ENCODE results near the gene AFAP1. TPM values are rescaled to one million over a fixed set of nuclear protein-coding genes. Genes with fewer than 3 reads are reported as not detected.

Gene AFAP1
- polyA plus RNA-seq, 3 donors = not detected

- Histone ChIP-seq H3K27ac (ENCODE audit: low read depth in 1 of 2, low read length in 2 of 2) (no peak overlapping the region), H3K4me2 (replicated peaks; ENCODE audit: extremely low read depth, low read length, poor library complexity, severe bottlenecking) (no peak overlapping the region), H3K36me3 (replicated peaks in 1 of 2; ENCODE audit: control insufficient read depth in 1 of 2, insufficient read depth in 2 of 2, low read length in 2 of 2) (peaks cover 0 to 3% of the 10 kb centered on the region in 2 donors), H3K9me3 (replicated peaks in 1 of 2; ENCODE audit: control insufficient read depth in 1 of 2, insufficient read depth in 1 of 2, low read length in 2 of 2) (no peaks in the 10 kb centered on the region), H3K79me2 (ENCODE audit: insufficient read depth, low read length) (no peaks in the 10 kb centered on the region), H3K4me3 (replicated peaks in 1 of 3; ENCODE audit: low read depth in 2 of 3, low read length in 3 of 3) (no peak overlapping the region), H3K4me1 (ENCODE audit: control insufficient read depth in 1 of 2, insufficient read depth in 2 of 2, low read length in 2 of 2) (peaks cover 0 to 3% of the 10 kb centered on the region in 2 donors), H3K9ac (ENCODE audit: insufficient read depth, low read length, poor library complexity, severe bottlenecking) (peak overlapping the region; percentile 4), H2AFZ (ENCODE audit: insufficient read depth, low read depth, low read length, poor library complexity, severe bottlenecking) (no peak overlapping the region), H4K20me1 (ENCODE audit: insufficient read depth, low read length) (no peaks in the 10 kb centered on the region), H3K27me3 (ENCODE audit: control insufficient read depth in 2 of 2, insufficient read depth in 2 of 2, low read length in 2 of 2) (no peaks in the 10 kb centered on the region)
- DNase-seq = no peak
- intact Hi-C loops (cut with micrococcal nuclease) = no loop called here
- WGBS (ENCODE audit: insufficient coverage) = 100% methylated on average over 11 of the region's 17 CpGs
- no peak for TF ChIP-seq CTCF (IDR thresholded peaks at IDR 0.05)
- no peak overlapping the region for H3K27ac Mint-ChIP-seq
- no peak overlapping the region for H3K4me3 Mint-ChIP-seq
- H3K27me3 Mint-ChIP-seq (ENCODE audit: low read depth in 3 of 3) = peaks cover 0 to 7% (median 2%) of the 10 kb centered on the region in 3 donors
- peaks cover 0 to 2% (median 0%) of the 10 kb centered on the region in 7 donors for H3K9me3 Mint-ChIP-seq
- H3K4me1 Mint-ChIP-seq = peaks cover 8% of the 10 kb centered on the region
- peaks cover 0 to 11% of the 10 kb centered on the region in 2 donors for H3K36me3 Mint-ChIP-seq
These were observed 151.5 kb downstream of the AFAP1 start for GRCh38 chr4:7788193-7788592.

- Histone ChIP-seq H3K4me3 (replicated peaks in 1 of 3; ENCODE audit: low read depth in 2 of 3, low read length in 3 of 3) (no peak overlapping the region), H3K79me2 (ENCODE audit: insufficient read depth, low read length) (no peaks in the 10 kb centered on the region), H4K20me1 (ENCODE audit: insufficient read depth, low read length) (no peaks in the 10 kb centered on the region), H3K4me1 (ENCODE audit: control insufficient read depth in 1 of 2, insufficient read depth in 2 of 2, low read length in 2 of 2) (peaks cover 0 to 3% of the 10 kb centered on the region in 2 donors), H2AFZ (ENCODE audit: insufficient read depth, low read depth, low read length, poor library complexity, severe bottlenecking) (no peak overlapping the region), H3K36me3 (replicated peaks in 1 of 2; ENCODE audit: control insufficient read depth in 1 of 2, insufficient read depth in 2 of 2, low read length in 2 of 2) (peaks cover 0 to 2% of the 10 kb centered on the region in 2 donors), H3K27me3 (ENCODE audit: control insufficient read depth in 2 of 2, insufficient read depth in 2 of 2, low read length in 2 of 2) (no peaks in the 10 kb centered on the region), H3K4me2 (replicated peaks; ENCODE audit: extremely low read depth, low read length, poor library complexity, severe bottlenecking) (no peak overlapping the region), H3K9ac (ENCODE audit: insufficient read depth, low read length, poor library complexity, severe bottlenecking) (peak overlapping the region; percentile 4), H3K9me3 (replicated peaks in 1 of 2; ENCODE audit: control insufficient read depth in 1 of 2, insufficient read depth in 1 of 2, low read length in 2 of 2) (no peaks in the 10 kb centered on the region), H3K27ac (ENCODE audit: low read depth in 1 of 2, low read length in 2 of 2) (no peak overlapping the region)
- intact Hi-C loops (cut with micrococcal nuclease) = no loop called here
- Mint-ChIP-seq H3K4me1 (peaks cover 8% of the 10 kb centered on the region), H3K9me3 (peaks cover 0 to 2% (median 0%) of the 10 kb centered on the region in 7 donors), H3K27ac (no peak overlapping the region), H3K27me3 (ENCODE audit: low read depth in 3 of 3) (peaks cover 0 to 7% (median 2%) of the 10 kb centered on the region in 3 donors), H3K36me3 (peaks cover 0 to 13% of the 10 kb centered on the region in 2 donors), H3K4me3 (no peak overlapping the region)
- 93% methylated on average over 24 of the region's 30 CpGs for WGBS (ENCODE audit: insufficient coverage)
- no peak for TF ChIP-seq CTCF (IDR thresholded peaks at IDR 0.05)
- DNase-seq = no peak
These were observed 151.9 kb downstream of the AFAP1 start for GRCh38 chr4:7787681-7788141.
